ENCODE data around the gene STAT3.
A peak's percentile ranks its signal among the peaks of the same experiment; 100 is the strongest.
"Not testable (repeated sequence)": the region's sequence is repeated elsewhere in the genome, so short reads cannot be mapped to it uniquely, and the experiment has no call there.

STAT3 gene

GRCh38 chr17:42380935-42381334 lies 7.3 kb downstream of the STAT3 start:
- DNase-seq (ENCODE audit: low spot score): no peak

- no peak for DNase-seq (ENCODE audit: low spot score)
These were observed 9.2 kb downstream of the STAT3 start for GRCh38 chr17:42378959-42379594.

- DNase-seq (ENCODE audit: low spot score): no peak
These were observed 9.8 kb downstream of the STAT3 start for GRCh38 chr17:42378359-42378958.

GRCh38 chr17:42373896-42374295 lies 14.3 kb downstream of the STAT3 start:
- no peak for DNase-seq (ENCODE audit: low spot score)

GRCh38 chr17:42372142-42372541 lies 16.1 kb downstream of the STAT3 start:
- no peak for DNase-seq (ENCODE audit: low spot score)

GRCh38 chr17:42368797-42369561 lies 19.3 kb downstream of the STAT3 start:
- DNase-seq (ENCODE audit: low spot score): not testable (repeated sequence)

GRCh38 chr17:42368310-42368709 lies 19.9 kb downstream of the STAT3 start:
- not testable (repeated sequence) for DNase-seq (ENCODE audit: low spot score)

GRCh38 chr17:42366176-42367023 lies 21.8 kb downstream of the STAT3 start:
- not testable (repeated sequence) for DNase-seq (ENCODE audit: low spot score)

GRCh38 chr17:42365136-42365535 lies 23.1 kb downstream of the STAT3 start:
- no peak for DNase-seq (ENCODE audit: low spot score)

- DNase-seq (ENCODE audit: low spot score): no peak
These were observed 24.3 kb downstream of the STAT3 start for GRCh38 chr17:42363767-42364585.

- no peak for DNase-seq (ENCODE audit: low spot score)
These were observed 25.0 kb downstream of the STAT3 start for GRCh38 chr17:42363231-42363630.

GRCh38 chr17:42362245-42362961 lies 25.8 kb downstream of the STAT3 start:
- no peak for DNase-seq (ENCODE audit: low spot score)

- DNase-seq (ENCODE audit: low spot score): peak; percentile 21
These were observed 26.5 kb downstream of the STAT3 start for GRCh38 chr17:42361781-42362186.

GRCh38 chr17:42360388-42360787 lies 27.9 kb downstream of the STAT3 start:
- not testable (repeated sequence) for DNase-seq (ENCODE audit: low spot score)

GRCh38 chr17:42359133-42359532 lies 29.1 kb downstream of the STAT3 start:
- no peak for DNase-seq (ENCODE audit: low spot score)

GRCh38 chr17:42358434-42358833 lies 29.8 kb downstream of the STAT3 start:
- no peak for DNase-seq (ENCODE audit: low spot score)

- DNase-seq (ENCODE audit: low spot score): no peak
These were observed 33.0 kb downstream of the STAT3 start for GRCh38 chr17:42354956-42355843.

- no peak for DNase-seq (ENCODE audit: low spot score)
These were observed 40.1 kb downstream of the STAT3 start for GRCh38 chr17:42348104-42348503.

- no peak for DNase-seq (ENCODE audit: low spot score)
These were observed 40.6 kb downstream of the STAT3 start for GRCh38 chr17:42347606-42348005.

GRCh38 chr17:42347198-42347597 lies 41.0 kb downstream of the STAT3 start:
- DNase-seq (ENCODE audit: low spot score): no peak

Data from CD4-positive, alpha-beta T cell treated with Interleukin-6 at 100 ng/mL for 8 hours (primary cell).